Muscle layer of colon (tissue), 2 donors: ENCODE data around the gene GLDN.

ENCODE experiments used
- H3K27ac ChIP-seq: one replicate; pipeline ENCODE4 v1.7.0; 2013; ENCODE audit warnings: low read depth, mild to moderate bottlenecking, low read length, moderate library complexity
- H3K27me3 ChIP-seq, 2 donors: one replicate each; pipeline ENCODE4 v1.7.0; 2013; ENCODE audit warnings: low read length in 2 of 2, mild to moderate bottlenecking in 2 of 2; ENCODE audit not compliant: insufficient read depth in 2 of 2, control insufficient read depth in 1 of 2
- H3K36me3 ChIP-seq: one replicate; pipeline ENCODE4 v1.7.0; 2013; ENCODE audit warnings: mild to moderate bottlenecking, low read length; ENCODE audit not compliant: insufficient read depth
- H3K4me1 ChIP-seq: one replicate; pipeline ENCODE4 v1.7.0; 2013; ENCODE audit warnings: mild to moderate bottlenecking, low read length; ENCODE audit not compliant: insufficient read depth
- H3K4me3 ChIP-seq, 2 donors: one replicate each; pipeline ENCODE4 v1.7.0; 2013; ENCODE audit warnings: low read length in 2 of 2, low read depth in 1 of 2, mild to moderate bottlenecking in 1 of 2, moderate library complexity in 1 of 2
- H3K9ac ChIP-seq: one replicate; pipeline ENCODE4 v1.7.0; 2013; ENCODE audit warnings: low read length
- H3K9me3 ChIP-seq: one replicate; pipeline ENCODE4 v1.7.0; 2013; ENCODE audit warnings: mild to moderate bottlenecking, low read length
- donor health status: abdominal sarcoma.
- donor health status: Adenocarcinoma of cecum.

GLDN gene

DNA sequence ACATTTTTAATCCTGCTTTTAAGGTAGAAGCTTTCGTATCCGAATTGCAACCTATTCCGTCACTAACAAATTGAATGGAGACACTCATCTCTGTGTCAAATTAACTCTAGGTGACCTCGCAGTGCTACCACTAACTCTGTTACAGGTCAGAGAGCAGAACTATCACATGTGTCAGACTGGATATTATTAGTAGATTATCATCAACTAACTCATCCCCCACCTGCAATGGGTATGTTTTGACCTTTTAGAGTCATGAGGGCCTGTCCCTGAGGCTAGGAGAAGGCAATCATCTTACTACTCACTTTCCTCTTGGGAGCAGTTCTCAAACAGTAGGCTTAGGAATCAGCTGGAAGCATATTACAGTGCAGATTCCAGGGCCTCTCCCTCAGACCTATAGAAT lies 2.0 kb downstream of the GLDN start:
- Histone ChIP-seq H3K9ac (no peak overlapping the region), H3K36me3 (no peaks in the 10 kb centered on the region), H3K27ac (no peak overlapping the region), H3K4me3 (no peak overlapping the region), H3K27me3 (peaks cover 5 to 13% of the 10 kb centered on the region in 2 donors), H3K4me1 (no peaks in the 10 kb centered on the region), H3K9me3 (no peaks in the 10 kb centered on the region)

DNA sequence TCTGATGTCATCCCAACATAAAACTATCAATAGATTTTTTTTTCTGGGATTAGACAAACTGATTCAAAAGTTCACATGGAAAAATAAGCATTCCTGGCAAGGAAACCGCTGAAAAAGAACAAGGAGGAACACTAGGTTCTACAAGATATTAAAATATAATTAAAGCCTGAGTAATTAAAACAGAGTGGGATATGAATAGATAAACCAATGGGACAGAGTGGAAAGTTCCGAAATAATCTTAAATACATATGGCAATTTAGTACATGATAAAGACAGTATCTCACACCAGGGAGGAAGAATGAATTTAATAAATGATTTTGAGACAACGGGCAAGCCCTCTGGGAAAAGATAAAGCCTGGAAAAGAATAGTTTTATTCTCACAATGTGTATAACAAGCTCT lies 4.7 kb downstream of the GLDN start:
- peaks cover 5 to 10% of the 10 kb centered on the region in 2 donors for H3K27me3 ChIP-seq
- no peak overlapping the region for H3K27ac ChIP-seq
- H3K9ac ChIP-seq = no peak overlapping the region
- no peak overlapping the region for H3K4me3 ChIP-seq
- H3K9me3 ChIP-seq = no peaks in the 10 kb centered on the region
- H3K4me1 ChIP-seq = peaks cover 4% of the 10 kb centered on the region
- no peaks in the 10 kb centered on the region for H3K36me3 ChIP-seq

DNA sequence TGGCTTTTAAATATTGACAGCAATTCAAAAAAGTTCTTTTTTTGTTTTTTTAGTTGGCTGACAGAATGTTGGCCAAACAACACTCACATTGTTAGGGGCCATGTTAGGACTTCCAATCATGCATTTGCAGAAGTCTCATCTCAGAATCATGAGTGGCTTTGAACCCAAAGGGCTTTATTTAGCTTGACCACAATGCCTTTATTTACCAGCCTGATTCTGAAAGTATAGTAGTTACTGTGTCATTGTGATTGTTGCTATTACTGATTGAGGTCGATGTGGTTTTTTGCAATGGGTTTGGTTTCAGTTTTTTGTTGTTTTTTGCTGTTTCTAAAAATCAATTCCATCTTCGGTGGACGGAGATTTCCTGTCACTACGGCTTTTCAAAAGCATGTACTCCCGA lies 7.2 kb downstream of the GLDN start:
- Histone ChIP-seq H3K9me3 (no peaks in the 10 kb centered on the region), H3K4me3 (no peak overlapping the region), H3K9ac (no peak overlapping the region)

DNA sequence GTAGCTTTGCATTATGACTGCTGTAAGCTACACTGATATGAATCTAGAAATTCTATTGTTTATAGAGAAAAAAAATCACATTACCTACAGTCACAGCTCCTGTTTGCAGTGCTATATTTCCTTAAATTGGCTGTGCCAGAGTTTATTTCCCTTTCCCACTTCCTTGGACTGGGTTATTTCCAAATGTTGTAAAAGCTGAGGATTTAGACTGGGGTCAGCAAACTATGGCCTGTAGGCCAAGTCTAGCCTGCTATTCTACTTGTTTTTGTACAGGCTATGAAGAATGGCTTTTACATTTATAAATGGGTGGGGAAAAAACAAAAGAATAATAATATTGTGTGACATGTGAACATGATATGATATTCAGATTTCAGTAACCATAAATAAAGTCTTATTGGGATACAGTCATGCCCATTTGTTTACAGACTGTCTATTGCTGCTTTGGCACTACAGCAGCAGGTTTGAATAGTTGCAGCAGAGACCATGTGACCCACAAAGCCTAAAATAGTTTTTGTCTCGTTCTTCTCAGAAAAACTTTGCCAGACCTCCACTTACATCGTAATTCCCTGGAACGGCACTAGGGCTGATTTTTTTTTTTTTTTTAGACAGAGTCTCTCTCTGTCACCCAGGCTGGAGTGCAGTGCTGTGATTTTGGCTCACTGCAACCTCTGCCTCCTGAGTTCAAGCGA lies 7.8 kb downstream of the GLDN start:
- Histone ChIP-seq H3K27ac (no peak overlapping the region), H3K36me3 (no peaks in the 10 kb centered on the region), H3K4me3 (no peak overlapping the region), H3K4me1 (peaks cover 4% of the 10 kb centered on the region), H3K27me3 (no peaks in the 10 kb centered on the region), H3K9ac (no peak overlapping the region), H3K9me3 (no peaks in the 10 kb centered on the region)

More for the DNA sequence above, 7.2 kb downstream of the GLDN start:
- H3K27ac ChIP-seq = no peak overlapping the region
- H3K27me3 ChIP-seq = no peaks in the 10 kb centered on the region
- no peaks in the 10 kb centered on the region for H3K36me3 ChIP-seq
- peaks cover 4% of the 10 kb centered on the region for H3K4me1 ChIP-seq

DNA sequence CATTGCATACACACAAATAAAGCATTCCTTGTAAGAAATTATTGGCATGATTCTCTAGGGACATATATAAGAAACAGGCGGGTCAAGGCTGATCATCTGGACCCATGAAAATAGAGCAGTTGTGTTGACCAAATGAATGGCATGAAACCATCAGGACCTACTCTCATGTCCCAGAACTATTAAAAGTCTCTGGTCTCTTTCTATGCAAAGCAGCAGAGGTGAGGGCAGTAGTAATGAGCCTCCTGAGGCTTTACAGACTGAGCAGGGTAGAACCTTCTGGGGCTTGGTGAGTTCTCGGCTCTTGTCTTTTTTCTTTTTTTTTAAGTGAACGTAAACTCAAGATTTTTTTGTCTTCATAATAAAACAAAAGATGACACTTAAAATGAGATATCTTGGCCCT lies 9.3 kb downstream of the GLDN start:
- Histone ChIP-seq H3K27ac (no peak overlapping the region), H3K9me3 (no peaks in the 10 kb centered on the region), H3K4me1 (peaks cover 4% of the 10 kb centered on the region), H3K36me3 (no peaks in the 10 kb centered on the region), H3K9ac (no peak overlapping the region), H3K27me3 (no peaks in the 10 kb centered on the region), H3K4me3 (no peak overlapping the region)

DNA sequence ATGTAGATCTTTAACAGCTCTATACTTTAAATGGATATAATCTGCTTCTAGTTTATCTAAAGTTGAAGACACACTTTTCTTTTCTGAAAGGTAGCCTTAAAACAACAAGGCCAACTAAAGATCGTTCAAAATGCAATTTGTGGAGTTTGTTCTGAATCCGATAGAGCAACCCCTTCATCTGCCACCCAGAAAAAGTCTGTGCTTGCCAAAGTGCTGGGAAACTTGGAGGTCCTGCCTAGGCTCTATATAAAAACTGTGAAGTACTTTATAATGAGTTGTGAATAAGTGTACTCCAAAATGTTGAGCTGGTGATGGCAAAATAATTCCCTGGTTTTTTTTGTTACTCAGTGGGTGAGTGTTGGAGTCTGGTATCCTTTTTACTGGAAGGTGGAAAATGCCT lies 12.5 kb downstream of the GLDN start:
- H3K9ac ChIP-seq = no peak overlapping the region

DNA sequence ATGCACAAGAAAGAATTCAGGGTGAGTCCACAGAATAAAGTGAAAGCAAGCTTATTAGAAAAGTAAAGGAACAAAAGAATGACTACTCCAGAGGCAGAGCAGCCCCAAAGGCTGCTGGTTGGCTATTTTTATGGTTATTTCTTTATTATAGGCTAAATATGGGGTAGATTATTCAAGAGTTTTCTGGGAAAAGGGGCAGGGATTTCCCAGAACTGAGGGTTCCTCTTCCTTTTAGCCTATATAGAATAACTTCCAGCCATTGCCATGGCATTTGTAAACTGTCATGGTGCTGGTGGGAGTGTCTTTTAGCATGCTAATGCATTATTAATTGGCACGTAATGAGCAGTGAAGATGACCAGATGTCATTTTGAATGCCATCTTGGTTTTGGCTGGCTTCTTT lies 13.6 kb downstream of the GLDN start:
- Histone ChIP-seq H3K9ac (no peak overlapping the region), H3K36me3 (no peaks in the 10 kb centered on the region), H3K4me3 (no peak overlapping the region), H3K27me3 (no peaks in the 10 kb centered on the region), H3K4me1 (no peaks in the 10 kb centered on the region), H3K9me3 (no peaks in the 10 kb centered on the region), H3K27ac (no peak overlapping the region)

More for the DNA sequence above, 12.5 kb downstream of the GLDN start:
- Histone ChIP-seq H3K36me3 (no peaks in the 10 kb centered on the region), H3K9me3 (no peaks in the 10 kb centered on the region), H3K27ac (no peak overlapping the region), H3K4me3 (no peak overlapping the region), H3K4me1 (peaks cover 4% of the 10 kb centered on the region), H3K27me3 (no peaks in the 10 kb centered on the region)

DNA sequence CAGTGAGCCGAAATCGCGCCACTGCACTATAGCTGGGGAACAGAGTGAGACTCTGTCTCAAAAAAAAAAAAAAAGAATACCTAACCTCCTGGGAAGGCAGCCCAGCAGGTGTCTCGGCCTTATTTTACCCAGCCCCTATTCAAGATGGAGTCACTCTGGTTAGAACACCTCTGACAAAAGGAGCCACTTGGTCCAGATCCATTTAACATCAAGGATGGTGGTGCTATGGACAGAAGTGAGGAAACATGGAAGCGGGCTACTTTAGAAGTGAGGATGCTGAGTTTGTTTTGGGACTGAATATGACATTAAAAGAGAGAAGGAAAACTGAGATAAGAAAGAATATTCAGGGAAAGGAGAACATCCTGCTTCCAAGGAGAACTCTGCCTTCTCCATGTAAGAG lies 14.7 kb downstream of the GLDN start:
- H3K4me1 ChIP-seq = no peaks in the 10 kb centered on the region
- H3K9ac ChIP-seq = no peak overlapping the region
- H3K27ac ChIP-seq = no peak overlapping the region
- no peaks in the 10 kb centered on the region for H3K36me3 ChIP-seq
- H3K27me3 ChIP-seq = no peaks in the 10 kb centered on the region
- H3K4me3 ChIP-seq = no peak overlapping the region
- H3K9me3 ChIP-seq = no peaks in the 10 kb centered on the region

DNA sequence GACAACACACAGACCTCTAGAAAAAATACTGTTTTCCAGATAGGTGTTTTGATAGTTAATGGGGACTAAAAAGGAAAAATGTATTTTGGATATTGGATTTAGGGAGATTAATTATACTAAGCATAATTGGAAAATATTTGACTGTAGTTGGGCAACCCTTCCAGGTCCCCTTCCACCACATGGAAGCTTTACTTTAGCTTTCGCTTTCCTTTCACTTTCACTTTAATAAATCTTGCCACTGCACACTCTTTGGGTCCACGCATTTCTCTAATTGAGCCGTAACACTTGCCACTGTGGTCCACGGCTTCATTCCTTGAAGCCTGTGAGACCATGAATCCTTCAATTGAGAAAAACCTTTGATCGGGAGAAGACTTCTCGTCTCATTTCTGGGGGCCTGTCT lies 15.5 kb downstream of the GLDN start:
- H3K9ac ChIP-seq = no peak overlapping the region
- no peaks in the 10 kb centered on the region for H3K9me3 ChIP-seq
- H3K36me3 ChIP-seq = no peaks in the 10 kb centered on the region
- no peaks in the 10 kb centered on the region for H3K27me3 ChIP-seq
- no peaks in the 10 kb centered on the region for H3K4me1 ChIP-seq
- no peak overlapping the region for H3K4me3 ChIP-seq
- H3K27ac ChIP-seq = no peak overlapping the region

DNA sequence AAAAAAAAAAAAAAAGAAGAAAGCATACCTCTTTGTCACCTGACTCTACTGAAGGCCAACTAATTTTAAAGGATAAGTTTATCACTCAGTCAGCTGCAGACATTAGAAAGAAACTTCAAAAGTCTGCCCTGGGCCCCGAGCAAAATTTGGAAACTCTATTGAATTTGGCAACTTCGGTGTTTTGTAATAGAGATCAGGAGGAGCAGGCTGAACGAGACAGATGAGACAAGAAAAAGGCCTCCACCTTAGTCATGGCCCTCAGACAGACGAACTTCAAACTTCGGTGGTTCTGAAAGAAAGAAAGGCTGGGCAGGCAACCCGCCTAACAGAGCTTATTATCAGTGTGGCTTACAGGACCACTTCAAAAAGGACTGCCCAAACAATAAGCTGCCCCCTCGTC lies 18.5 kb downstream of the GLDN start:
- Histone ChIP-seq H3K4me1 (no peaks in the 10 kb centered on the region), H3K27ac (no peak overlapping the region), H3K9me3 (no peaks in the 10 kb centered on the region), H3K27me3 (no peaks in the 10 kb centered on the region), H3K9ac (no peak overlapping the region), H3K36me3 (no peaks in the 10 kb centered on the region), H3K4me3 (no peak overlapping the region)

DNA sequence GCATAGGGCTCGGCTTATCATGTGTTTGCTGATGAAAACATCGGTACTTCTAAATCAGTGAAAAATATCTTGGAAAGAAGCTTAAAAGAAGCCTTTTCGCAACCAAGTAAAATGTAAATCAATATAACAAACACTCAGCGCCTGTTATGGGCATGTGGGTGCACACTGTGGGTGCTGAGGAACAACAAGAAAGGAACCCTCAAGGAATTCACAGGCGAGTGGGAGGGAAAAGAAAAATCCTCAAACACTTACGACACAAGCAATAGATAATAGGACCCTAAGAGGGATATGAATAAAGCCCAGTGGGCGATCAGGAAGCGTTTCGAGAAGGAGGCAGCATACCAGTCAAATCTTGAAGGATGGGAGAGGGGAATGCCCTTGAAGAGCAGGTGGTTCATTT lies 21.9 kb downstream of the GLDN start:
- H3K27me3 ChIP-seq = no peaks in the 10 kb centered on the region
- H3K4me1 ChIP-seq = no peaks in the 10 kb centered on the region
- no peak overlapping the region for H3K9ac ChIP-seq
- no peaks in the 10 kb centered on the region for H3K36me3 ChIP-seq
- no peak overlapping the region for H3K27ac ChIP-seq
- no peak overlapping the region for H3K4me3 ChIP-seq
- no peaks in the 10 kb centered on the region for H3K9me3 ChIP-seq

DNA sequence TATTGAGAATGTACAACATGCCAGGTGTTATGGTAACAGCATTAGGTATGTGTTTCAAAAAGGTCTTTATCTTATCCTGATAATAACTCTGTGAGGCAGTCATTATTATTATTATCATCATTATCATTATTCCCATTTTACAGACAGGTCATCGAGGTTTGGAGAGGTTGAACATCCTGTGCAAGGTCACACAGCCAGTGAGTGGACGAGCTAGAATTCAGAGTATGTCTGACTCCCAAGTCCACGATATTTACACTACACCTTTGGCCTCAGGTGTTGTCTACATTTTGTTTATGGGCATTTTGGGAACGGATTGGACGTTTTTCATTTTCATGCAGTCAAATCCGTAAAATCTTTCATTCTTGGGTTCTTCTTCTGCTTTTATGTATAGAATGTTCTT lies 24.0 kb downstream of the GLDN start:
- no peaks in the 10 kb centered on the region for H3K9me3 ChIP-seq
- H3K9ac ChIP-seq = no peak overlapping the region

More for the DNA sequence above, 24.0 kb downstream of the GLDN start:
- no peak overlapping the region for H3K4me3 ChIP-seq
- H3K27me3 ChIP-seq = no peaks in the 10 kb centered on the region
- H3K4me1 ChIP-seq = no peaks in the 10 kb centered on the region
- H3K27ac ChIP-seq = no peak overlapping the region
- no peaks in the 10 kb centered on the region for H3K36me3 ChIP-seq
